Uterus (tissue), 2 donors: ENCODE measurements around the gene PRSS12.

ENCODE experiments used
- CTCF ChIP-seq, 4 experiments: fragments of 200-600 bp in 2 of 4; fragments of 450-650 bp in 2 of 4; sonication (generic) in 2 of 4; IDR thresholded peaks; one replicate each; pipeline ENCODE4 v1.5.1; 2016 to 2019; ENCODE audit warnings: antibody characterized with exemption in 4 of 4, mild to moderate bottlenecking in 2 of 4, moderate library complexity in 1 of 4
- POLR2A ChIP-seq, 2 donors: fragments of 450-650 bp; IDR thresholded peaks; one replicate each; pipeline ENCODE4 v1.6.1; 2016; ENCODE audit warnings: antibody characterized with exemption in 2 of 2, mild to moderate bottlenecking in 1 of 2, moderate library complexity in 1 of 2

GRCh38 chr4:118278473-118279274 is 74.1 kb downstream of the PRSS12 start:
- TF ChIP-seq CTCF (IDR thresholded peaks at IDR 0.05) (no peak), POLR2A (IDR thresholded peaks at IDR 0.05) (peak; percentile 52 to 78)
